ENCODE measurements around the gene FAM107B. TPM values are rescaled to one million over a fixed set of nuclear protein-coding genes. Genes with fewer than 3 reads are reported as not detected.
A peak's percentile ranks its signal among the peaks of the same experiment; 100 is the strongest.

FAM107B gene
- total and polyA plus RNA-seq, 2 of the 8 experiments (the other 6 are each of a cell fraction or from before 2014, with no cell fraction given), result 7.5 to 28.1 TPM

DNA sequence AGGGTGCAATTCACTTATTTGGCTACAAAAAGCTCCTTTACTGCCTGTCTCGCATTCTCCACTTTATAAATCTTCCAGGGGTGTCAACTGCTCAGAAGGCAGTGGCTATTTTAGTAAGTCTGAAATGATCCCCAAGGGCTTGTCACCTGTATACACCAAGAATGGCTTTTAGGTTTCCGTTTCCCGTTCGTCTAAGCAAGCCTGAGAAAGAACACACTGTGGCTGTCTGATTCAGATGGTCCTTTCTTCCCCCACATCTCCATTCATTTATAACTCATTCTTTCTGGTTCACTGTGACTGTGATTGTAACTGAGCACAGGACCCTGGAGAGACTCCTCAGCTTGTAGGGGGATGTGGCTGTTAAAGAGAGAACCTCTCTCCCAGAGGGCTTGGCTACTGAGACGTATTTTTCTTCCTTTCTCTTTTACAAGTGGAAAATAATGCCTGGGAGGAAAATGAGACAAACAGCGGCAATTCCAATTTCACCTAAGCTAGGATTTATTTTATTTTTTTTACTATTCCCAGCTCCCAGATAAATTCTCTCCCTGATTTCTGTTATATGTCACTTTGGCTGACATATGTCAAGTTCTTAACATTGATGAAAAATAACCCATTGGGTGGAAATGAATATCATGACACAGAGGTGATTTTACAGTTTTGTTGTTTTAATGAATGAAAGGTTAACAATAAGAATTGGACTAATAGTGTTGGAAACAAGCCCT, 129.3 kb downstream of the FAM107B start:
- H2BK15ac ChIP-seq (ENCODE audit: low read length), result no peak overlapping the region; the same call in 1 of the 2 replicates
- no peak overlapping the region for H3K27ac ChIP-seq (ENCODE audit: low read depth, low read length)
- POLR2A ChIA-PET (ENCODE audit: partially characterized antibody), result no interaction called here
- no peaks in the 10 kb centered on the region for H3K27me3 ChIP-seq (replicated peaks in 1 of 4; ENCODE audit: control insufficient read depth in 3 of 4, extremely low read depth in 1 of 4, insufficient read depth in 3 of 4, low read length in 3 of 4)
- FAIRE-seq (no peak), DNase-seq (ENCODE audit: low read depth in 1 of 2, low spot score in 2 of 2) (no peak)
- H3K23me2 ChIP-seq (ENCODE audit: low read depth, low read length), result no peaks in the 10 kb centered on the region
- no peak overlapping the region for H3K4me2 ChIP-seq (ENCODE audit: insufficient read depth in 1 of 2, low read depth in 2 of 2, low read length in 2 of 2)
- no peak overlapping the region for H3K14ac ChIP-seq (ENCODE audit: insufficient read length)
- H3K4me1 ChIP-seq (replicated peaks in 1 of 4; ENCODE audit: control insufficient read depth in 3 of 4, insufficient read depth in 4 of 4, low read length in 3 of 4), result peaks cover 0 to 5% (median 2%) of the 10 kb centered on the region in 4 experiments; a peak in 3 of 7 replicates
- H4K91ac ChIP-seq (replicated peaks; ENCODE audit: insufficient read length, low read length), result no peak overlapping the region
- no peak overlapping the region for H2AK5ac ChIP-seq (ENCODE audit: low read depth, low read length)
- H3K79me1 ChIP-seq (ENCODE audit: low read depth, low read length), result no peaks in the 10 kb centered on the region
- H3K23ac ChIP-seq (ENCODE audit: insufficient read length), result no peak overlapping the region
- H2BK120ac ChIP-seq (replicated peaks; ENCODE audit: low read depth, low read length), result no peak overlapping the region
- no peak overlapping the region for H3K18ac ChIP-seq (ENCODE audit: extremely low read depth, low read length)
- H3K79me2 ChIP-seq (ENCODE audit: control insufficient read depth in 1 of 2, insufficient read depth in 2 of 2, low read length in 2 of 2), result no peaks in the 10 kb centered on the region
- H4K20me1 ChIP-seq (replicated peaks in 1 of 2; ENCODE audit: control insufficient read depth in 1 of 2, insufficient read depth in 2 of 2, low read length in 2 of 2), result no peaks in the 10 kb centered on the region
- no peak overlapping the region for H3K9ac ChIP-seq (replicated peaks in 1 of 4; ENCODE audit: extremely low read depth in 1 of 4, low read depth in 3 of 4, low read length in 3 of 4)
- WGBS, 2 experiments (ENCODE audit: extremely low coverage in 1 of 2, insufficient coverage in 1 of 2, insufficient read length in 1 of 2, insufficient replicate concordance in 2 of 2, low coverage in 1 of 2, low lambda C conversion rate in 2 of 2, missing lambda C conversion rate in 1 of 2), result 82% methylated on average over 6 of the region's 6 CpGs; no CpG with 5 or more reads in 1 of the 2 experiments
- no peak overlapping the region for H2BK5ac ChIP-seq (ENCODE audit: low read depth, low read length)
- no peak overlapping the region for H3K4ac ChIP-seq (replicated peaks; ENCODE audit: insufficient read length, low read depth, low read length)
- no peak overlapping the region for H4K8ac ChIP-seq (ENCODE audit: extremely low read depth, insufficient read depth, low read length)
- no peak overlapping the region for H2BK20ac ChIP-seq (ENCODE audit: low read length)
- H3K4me3 ChIP-seq (ENCODE audit: extremely low read depth in 1 of 4, insufficient read depth in 2 of 4, low read depth in 3 of 4, low read length in 4 of 4), result no peak overlapping the region
- H2BK12ac ChIP-seq (ENCODE audit: low read depth, low read length), result no peak overlapping the region
- CTCF ChIA-PET (ENCODE audit: partially characterized antibody), result interaction anchor here (0.9 to 1.4 kb wide), 2 partner anchors 8 to 33 kb away, joined by 3 read pairs; no protein-coding TSS in a partner anchor
- H3K9me3 ChIP-seq (ENCODE audit: insufficient read depth in 2 of 2, low read depth in 1 of 2, low read length in 1 of 2), result no peaks in the 10 kb centered on the region
- TF ChIP-seq BRCA1 (IDR thresholded peaks at IDR 0.05; ENCODE audit: low read depth, low read length) (no peak), TEAD4 (IDR thresholded peaks at IDR 0.05; ENCODE audit: low read depth, low read length) (no peak), SIX5 (IDR thresholded peaks at IDR 0.05; ENCODE audit: low read depth, low read length) (no peak), FOSL1 (IDR thresholded peaks at IDR 0.05; ENCODE audit: insufficient read depth, low read depth, low read length) (no peak), BCL11A (IDR thresholded peaks at IDR 0.05; ENCODE audit: low read depth in 2 of 2, low read length in 2 of 2) (no peak), TAF7 (optimal IDR thresholded peaks at IDR 0.05; ENCODE audit: borderline replicate concordance, low read depth, low read length) (no peak), TCF12 (IDR thresholded peaks at IDR 0.05; ENCODE audit: low read depth, low read length) (no peak), POLR2AphosphoS5 (IDR thresholded peaks at IDR 0.05; ENCODE audit: low read depth, low read length) (no peak), GTF2F1 (IDR thresholded peaks at IDR 0.05; ENCODE audit: borderline replicate concordance, low read depth, low read length) (no peak), SP4 (IDR thresholded peaks at IDR 0.05; ENCODE audit: low read length) (no peak), CHD1 (IDR thresholded peaks at IDR 0.05; ENCODE audit: low read depth, low read length) (no peak), KDM4A (IDR thresholded peaks at IDR 0.05; ENCODE audit: low read depth, low read length, severe bottlenecking) (no peak), PHF8 (conservative IDR thresholded peaks at IDR 0.05; ENCODE audit: low read depth, low read length) (no peak), YY1 (IDR thresholded peaks at IDR 0.05; ENCODE audit: low read depth, low read length) (no peak), TBP (IDR thresholded peaks at IDR 0.05; ENCODE audit: low read depth, low read length) (no peak)
- no peak overlapping the region for H4K5ac ChIP-seq (ENCODE audit: insufficient read length, low read depth, low read length)
- H3K36me3 ChIP-seq (ENCODE audit: control insufficient read depth in 2 of 4, insufficient read depth in 4 of 4, low read length in 3 of 4), result no peaks in the 10 kb centered on the region
- no peak overlapping the region for H3K56ac ChIP-seq (replicated peaks; ENCODE audit: insufficient read length, low read depth, low read length)
- H2AFZ ChIP-seq (ENCODE audit: low read length), result peak overlapping the region; percentile 84; the same call in 1 of the 2 replicates

Measured in H1 (cell line).